IPS-NIHi7 (cell line): ENCODE measurements around the gene HIVEP3.

Experiments used
- DNase-seq: peaks from one replicate; pipeline ENCODE4 v3.0.0; 2012; ENCODE audit warnings: mixed read lengths; ENCODE audit errors: extremely low spot score

Gene HIVEP3

DNA sequence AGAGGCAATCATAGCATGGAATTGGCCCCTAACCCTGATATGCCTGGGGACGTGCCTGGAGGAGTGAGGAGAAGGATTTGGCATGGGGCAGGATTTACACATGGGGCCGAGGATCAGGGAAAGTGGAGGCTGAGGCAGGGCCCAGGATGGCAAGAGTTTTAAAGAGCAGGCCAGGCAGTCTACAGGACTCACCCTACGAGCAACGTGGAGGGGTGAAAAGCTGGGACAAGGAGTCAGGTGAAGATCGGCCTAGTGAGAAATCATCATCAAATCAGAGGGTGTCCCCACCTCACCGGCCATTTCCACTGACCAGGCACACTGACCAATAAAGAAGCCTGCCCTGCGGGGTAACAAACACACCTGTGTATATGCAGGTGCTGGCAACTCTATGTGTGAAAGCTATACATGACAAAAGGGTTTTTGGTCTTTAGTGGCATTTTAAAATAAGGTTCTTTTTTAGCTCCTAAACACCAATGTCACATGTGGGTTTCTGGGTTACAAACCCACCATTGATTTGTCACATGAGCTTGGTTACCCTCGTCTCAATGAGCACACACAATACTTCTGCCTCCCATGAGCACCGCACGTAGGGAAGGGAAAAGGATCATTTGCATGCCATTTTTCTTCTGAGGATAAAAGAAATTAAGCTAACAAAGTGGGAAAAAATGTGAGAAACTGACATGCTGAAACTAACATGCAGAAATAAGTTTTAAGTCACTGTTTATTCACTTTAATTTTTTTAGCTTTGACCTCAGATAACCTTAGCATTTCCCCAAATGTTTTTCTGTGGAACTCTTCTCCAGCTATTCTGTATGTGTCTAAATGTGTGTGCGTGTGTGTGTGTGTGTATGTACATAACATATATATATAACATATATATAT, 266.1 kb downstream of the HIVEP3 start:
- DNase-seq, result no peak

DNA sequence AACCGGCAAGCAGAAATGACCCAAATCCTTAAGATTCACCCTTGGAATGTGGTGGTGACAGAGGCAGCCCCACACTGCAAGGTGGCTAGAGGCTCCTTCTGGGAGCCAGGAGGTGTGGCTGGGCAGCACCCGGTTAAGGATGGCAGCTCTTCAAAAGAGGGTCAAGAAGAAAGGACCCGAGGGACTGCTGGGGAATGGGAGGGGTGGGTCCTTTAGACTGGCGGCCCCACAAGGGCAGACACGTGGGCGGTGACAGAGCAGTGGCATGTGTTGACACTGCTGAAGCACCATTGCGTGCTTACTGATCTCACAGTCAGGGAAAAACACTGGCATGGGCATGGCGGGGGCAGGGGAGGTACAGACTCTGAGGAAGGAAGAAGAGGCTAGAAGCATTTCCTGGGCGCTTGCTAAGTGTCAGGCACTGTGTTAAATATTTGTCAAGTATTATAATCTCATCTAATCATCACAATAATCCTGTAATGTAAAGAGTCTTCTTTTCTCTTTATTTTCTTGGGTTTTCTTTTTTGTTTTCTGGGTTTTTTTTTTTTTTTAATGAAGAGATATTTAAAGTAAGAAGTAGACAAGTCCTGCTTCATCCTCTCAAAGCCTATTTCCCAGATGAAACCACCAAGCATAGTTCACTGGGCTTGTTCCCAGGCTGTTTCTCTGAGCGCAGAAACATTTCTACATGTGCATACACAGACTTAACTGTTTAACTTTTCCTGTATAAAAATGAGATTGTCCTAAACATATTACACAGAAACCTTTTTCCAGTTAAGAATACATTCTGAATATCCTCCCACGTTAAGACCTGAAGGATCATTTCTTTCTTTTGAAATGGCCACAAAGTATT, 268.5 kb downstream of the HIVEP3 start:
- DNase-seq, result no peak

DNA sequence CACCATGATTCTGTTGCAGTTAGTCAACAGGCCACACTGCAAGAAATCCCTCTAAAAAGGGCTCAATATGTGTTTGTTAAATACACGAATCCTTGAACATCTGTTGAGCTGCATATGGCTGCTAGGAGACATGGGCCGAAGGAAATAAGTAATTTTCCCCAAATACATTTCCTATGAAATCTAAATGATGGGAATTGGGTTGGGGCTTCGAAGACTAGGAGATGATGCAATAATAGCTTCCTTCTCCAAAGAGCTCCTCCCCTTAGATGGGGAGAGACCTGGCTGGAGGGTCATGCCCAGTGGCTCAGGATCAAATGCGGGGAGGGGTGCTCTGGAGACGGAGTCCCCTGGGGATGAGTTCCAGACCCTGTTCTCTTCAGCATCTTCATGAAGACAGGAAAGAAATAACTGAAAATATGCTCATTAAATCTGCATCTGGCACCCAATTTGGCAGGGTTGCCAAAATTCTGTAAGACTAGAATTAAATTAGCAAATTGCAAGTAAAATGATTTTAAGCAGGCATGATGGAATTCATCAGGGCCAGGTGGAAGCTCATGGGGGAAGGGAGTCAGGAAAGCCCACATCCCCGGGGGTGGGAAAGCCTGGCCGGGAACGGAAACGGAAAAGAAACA, 269.2 kb downstream of the HIVEP3 start:
- DNase-seq, result no peak

DNA sequence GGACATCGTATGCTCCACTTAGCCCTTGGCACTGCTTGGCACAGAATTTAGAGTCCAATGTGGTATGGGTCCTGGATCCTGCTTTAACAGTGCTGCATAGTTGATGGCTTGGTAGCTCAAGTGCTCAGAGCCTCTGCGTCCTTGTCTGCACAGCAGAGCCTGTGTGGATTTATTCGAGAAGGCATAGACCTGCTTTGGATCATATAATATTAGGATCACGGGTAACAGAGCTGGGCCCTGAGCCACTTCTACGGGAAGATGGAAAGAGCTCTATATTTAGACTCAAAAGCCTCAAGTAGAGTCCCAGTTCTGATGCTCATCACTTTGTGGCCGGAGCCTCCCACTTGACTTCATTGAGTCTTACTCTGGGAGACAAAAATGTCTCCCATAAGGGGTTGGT, 269.9 kb downstream of the HIVEP3 start:
- no peak for DNase-seq

DNA sequence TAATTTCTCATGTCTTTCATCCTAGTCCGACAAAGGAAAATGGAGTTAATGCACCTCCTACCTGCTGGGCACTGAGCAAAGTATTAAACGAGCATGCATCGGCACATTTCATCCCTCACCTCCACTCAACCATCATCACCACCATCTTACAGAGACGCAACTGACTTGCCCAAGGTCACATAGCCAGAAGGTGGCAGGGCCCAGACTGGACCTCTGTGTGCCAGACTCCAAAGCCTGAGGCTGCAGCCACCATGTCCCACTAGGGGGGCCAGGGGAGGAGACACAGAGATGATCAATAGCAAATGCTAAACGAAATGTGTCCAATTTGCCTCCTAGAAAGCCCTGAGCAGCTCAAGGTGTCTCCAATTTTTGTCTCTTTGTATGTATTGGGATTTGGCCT, 270.5 kb downstream of the HIVEP3 start:
- DNase-seq, result no peak

DNA sequence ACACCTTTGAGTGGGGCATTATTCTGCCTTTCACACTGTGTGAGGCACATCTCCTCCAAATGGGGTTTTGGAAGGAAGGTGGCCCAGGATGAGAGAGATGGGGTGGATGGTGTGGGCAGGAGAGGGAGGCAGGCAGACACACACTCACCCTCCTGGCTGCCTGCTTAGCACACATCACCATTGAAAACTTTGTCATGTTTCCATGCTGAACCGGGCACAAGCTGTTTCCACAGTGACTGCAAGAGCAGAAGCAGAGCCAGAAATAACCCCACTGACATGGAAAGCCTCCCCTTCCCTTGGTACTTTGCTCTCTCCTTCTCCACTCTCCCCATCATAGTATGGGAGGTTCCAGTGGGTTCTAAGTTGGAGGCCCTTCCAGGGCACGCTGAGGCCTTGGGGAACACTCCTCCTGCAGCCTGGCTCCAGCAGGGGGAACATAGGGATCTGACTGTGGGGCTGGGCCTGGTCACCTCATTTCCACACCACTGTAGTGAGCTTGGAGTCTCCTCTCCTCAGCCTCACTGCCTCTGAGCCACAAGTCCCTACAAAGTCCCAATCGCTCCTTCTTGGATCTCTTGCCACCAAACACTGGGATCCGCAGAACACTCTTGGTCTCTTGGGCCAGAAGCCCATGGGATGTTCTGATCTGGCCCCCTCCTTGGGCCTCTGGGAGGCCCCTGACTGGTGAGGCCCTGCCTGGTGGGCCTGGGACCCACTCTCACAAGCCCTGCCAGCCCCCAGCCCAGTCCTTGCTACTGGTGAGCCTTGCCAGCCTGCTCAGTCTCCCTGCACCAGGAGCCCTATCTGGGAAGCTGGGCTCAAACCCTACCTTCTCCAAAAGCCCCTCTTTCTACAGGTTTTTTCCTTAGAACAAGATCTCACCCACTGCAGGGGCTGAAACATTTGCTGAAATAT, 271.2 kb downstream of the HIVEP3 start:
- no peak for DNase-seq

DNA sequence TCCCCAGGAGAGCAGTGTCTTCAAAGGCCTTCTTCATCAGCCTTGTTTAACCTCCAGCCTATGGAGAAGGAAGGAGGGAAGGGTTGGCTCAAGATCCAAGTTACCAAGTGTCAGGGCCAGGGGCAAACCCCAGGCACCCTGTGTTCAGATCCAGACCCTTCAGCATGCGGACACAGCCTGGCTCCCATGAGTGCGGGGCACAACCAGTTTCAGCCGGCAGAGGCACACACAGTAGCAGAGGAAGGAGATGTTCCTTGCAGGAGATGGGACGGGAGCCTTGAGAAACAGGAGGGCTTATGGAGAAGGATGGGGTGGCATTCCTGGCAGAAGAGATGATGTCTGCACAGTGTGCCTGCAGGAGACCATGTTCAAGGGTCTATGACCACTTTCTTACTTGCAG, 272.5 kb downstream of the HIVEP3 start:
- DNase-seq, result no peak

DNA sequence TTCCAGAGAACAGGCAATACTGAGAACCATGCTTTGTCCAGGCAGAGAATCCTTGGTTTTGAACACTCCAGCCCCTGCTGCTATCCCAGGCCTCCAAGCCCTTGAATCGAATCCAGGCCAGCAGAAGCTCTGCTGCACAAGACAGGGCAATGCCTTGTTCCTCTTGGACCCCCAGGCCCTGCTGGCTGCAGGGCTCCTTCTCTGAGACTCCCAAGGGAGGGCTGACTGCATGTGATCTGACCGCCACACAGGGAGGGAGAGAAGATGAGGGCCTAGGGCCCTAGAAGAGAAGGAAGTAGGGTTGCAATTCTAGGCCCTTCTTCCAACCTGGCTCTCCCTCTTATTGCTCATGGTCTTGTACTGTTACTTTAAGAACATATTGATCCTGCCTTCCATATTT, 273.7 kb downstream of the HIVEP3 start:
- no peak for DNase-seq

DNA sequence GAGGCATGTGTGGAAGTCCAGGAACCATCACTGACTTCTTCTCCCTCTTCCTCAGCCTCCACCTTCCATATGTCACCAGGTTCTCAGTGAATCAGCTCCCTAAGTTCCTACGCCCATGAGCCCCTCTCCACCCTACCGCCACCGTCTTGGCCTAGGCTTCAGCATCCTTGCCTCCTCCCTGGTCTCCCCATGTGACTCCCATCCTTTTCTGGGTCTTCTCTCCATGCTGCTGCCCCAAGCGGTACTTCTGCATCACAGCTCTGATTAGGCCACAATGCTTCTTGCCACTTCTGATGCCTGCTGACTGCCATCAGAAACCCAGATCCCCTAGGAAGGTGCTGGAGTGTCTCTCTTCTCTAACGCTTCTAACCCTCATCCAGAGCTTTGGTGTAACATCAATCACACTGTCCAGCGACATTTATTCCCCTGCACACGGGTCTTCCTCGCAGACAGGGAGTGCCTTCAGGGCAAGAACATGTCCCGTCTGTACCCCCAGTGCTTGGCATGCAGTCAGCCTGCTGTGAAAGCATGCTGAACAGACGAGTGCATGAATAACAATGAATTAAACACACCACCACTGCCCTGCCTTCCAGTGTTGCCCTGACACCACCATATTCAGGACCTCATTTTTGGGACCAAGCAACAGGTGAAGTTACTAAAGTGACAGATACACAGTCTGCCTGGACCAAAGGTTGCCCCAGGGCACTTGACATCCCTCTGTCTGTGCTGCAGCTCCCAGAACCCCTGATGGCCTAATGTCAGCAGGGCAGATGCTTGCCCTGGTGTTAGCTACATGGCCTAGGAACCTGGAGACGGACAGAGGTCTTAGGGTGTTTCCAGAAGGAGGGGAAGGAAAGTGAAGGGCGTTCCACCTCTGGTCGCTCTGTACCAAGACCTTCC, 275.6 kb downstream of the HIVEP3 start:
- no peak for DNase-seq

DNA sequence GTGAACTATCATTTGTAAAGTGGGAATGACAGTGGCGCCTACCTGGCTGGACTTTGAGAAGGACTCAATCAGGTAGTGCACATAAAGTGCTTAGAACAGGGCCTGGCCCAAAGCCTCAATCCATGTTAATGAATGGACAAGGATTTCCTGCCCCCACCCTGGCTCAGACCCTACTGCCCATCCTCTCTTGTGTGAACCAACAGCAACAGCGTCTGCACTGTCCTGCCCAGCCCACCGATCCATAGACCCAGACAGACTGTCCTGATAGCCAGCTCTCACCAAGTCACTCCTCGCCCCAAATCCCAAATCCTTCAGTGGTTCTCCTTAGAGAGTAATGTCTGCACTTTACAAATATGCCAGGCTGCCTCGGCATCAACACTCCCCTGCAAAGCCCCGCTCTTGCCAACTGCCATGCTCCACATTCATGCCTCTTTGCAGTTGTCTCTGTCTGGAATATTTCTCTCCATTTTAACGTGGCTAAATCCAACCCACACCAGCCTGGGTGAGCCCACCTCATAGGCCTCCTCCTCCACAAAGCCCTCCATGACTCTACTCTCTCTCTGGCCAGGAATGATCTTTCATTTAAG, 276.7 kb downstream of the HIVEP3 start:
- DNase-seq, result no peak

DNA sequence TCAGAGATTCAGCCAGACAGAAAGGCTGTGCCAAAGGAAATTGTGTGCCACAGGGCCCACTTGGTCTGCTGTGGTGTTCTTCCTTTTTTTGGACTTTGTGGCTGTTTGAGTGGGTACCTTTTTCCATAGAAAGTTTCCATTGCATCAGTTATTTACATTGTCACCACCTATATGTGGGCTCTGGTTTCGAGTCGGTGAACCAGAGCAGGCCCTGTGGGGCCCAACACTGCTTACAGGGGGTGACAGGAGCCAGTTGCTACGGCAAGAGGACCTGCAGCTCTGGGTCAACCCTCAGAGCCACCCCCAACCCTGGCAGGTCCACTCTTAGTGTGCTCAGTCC, 277.3 kb downstream of the HIVEP3 start:
- no peak for DNase-seq

DNA sequence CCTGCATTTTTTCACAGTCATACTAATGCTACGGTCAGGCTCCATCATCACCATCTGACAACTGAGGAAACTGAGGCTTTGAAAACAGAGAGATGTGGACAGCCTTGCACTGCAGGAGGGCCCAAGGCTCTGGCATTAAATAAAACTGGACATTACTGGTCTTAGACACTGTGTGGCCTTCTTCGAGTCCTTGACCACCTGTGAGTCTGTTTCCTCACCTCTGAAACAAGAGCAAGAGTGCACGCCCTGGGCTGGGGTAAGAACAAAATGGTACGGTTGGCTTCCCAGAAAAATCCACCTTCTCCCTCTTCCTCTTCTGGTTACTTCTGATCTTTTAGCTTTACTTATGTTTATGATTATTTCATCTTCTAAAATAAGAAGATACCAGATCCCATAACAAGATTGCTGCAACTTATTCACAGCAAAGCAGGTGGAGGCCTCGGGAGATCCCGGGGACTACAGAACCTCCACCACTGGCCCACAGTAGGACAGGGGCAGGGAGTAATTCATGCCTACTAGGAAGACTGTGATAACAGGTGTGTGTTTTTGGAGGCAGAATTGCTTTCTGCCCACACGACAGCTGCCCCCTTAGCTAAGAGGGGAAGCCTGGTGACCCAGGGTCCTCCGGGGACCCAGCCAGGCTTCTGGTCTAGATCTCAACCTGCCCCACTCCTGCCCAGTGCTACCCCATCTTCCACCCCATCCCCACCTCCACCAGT, 277.8 kb downstream of the HIVEP3 start:
- no peak for DNase-seq

DNA sequence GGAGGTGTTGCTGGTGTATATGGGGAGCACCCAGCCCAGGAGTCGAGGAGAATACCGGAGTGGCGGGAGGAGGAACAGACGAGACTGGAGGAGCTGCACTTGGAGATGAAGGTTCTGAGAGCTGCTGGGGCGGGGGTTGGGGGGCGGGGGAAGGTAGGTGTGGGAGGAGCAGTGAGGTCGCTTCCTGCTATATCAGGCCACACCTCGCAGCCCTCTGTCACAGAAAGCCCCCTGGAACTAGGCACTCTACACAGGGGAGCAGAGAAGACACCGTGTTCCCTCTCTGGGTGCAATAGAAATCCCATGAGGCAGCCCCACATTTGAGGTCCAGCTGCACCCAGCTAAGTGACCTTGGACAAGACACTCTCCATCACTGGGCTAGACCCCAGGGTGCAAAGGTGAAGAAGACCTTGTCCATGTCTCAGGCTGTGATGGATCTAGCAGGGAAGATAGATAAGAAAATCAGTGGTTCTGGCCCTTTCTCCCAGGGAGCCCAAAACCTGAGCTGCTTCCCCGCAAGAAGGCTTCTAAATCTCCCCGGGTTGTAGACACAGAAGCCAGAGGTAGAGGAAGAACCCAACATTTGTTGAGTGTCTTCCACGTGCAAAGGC, 278.5 kb downstream of the HIVEP3 start:
- no peak for DNase-seq

DNA sequence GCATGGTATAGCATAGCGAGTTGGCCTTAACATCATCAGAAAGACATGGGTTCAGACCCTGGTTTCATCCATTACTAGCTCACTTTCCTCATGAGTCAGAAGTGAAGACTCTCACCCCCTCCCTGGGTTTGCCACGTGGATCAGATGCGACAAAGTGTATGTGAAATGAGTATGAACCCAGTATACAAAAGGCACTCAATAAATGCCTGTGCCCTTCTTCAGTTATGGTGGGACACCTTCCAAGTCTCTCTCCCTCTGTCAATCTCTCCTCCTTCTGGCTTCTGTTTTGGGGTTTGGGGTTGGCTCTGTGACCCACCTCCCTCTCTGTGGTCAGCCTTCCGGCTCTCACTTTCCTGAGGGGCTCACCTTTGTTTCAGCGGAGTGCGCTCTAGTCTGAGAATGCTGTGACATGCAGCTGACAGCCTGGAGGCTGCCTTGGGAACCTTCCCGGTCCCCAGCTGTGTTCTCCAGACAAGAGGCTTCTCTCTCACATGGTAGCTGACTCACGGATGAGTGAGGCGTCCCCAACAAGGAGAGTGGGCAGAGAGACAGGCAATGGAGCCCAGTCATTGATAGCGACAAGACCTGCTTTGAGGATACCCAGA, 279.3 kb downstream of the HIVEP3 start:
- no peak for DNase-seq

DNA sequence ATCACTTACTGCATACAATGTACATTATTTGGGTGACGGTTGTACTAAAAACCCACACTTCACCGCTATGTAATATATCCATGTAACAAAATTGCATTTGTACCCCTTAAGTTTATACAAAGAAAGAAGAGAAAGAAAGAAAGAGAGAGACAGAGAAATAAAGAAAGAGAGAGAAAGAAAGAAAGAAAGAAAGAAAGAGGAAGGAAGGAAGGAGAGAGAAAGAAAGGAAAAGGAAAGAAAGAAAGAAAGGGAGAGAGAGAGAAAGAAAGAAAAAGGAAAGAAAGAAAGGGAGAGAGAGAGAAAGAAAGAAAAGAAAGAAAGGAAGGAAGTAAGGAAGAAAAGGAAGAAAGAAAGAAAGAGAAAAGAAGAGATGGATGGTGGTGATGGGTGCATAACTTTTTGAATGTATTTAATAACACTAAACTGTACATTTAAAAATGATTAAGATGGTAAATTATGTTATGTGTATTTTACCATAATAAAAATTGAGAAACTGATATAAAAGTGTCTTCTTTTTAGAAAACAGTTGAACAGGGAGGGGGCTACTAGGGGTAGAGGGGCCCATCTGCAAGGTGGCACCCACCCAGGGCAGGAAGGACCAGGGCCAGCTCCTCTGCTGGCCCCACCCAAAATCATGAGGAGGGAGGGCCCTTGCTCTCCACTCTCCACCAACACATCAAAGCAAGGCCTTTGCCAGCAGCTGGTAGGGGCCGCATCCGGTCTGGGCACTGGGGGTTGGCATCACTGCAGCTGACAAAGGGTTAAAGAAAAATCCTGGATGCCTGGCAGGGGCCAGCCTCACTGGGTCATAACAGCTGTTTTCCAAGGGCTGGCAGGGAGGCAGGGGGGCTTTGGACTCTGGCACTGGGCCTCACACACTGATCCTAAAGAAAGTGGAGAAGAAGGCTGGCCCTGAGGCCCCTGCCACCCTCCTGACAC, 280.4 kb downstream of the HIVEP3 start:
- no peak for DNase-seq

DNA sequence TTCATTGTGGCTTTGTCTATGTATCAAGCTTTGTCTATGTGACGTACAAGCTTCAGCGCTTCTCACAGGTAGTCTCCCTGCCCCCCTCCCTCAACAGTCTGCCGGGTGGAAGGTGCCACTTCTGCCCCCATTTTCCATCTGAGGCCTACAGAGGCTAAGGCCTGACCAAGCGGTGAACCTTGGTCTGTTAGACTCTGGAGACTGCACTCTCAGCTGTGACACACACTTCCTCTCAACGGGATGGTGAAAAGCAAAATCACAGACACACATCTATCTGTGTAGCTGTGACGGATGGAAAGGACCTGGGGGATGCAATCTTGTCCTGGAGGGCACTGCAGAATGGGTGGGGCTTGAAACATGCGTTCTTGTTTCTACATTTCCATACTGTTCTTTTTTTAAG, 281.4 kb downstream of the HIVEP3 start:
- no peak for DNase-seq

DNA sequence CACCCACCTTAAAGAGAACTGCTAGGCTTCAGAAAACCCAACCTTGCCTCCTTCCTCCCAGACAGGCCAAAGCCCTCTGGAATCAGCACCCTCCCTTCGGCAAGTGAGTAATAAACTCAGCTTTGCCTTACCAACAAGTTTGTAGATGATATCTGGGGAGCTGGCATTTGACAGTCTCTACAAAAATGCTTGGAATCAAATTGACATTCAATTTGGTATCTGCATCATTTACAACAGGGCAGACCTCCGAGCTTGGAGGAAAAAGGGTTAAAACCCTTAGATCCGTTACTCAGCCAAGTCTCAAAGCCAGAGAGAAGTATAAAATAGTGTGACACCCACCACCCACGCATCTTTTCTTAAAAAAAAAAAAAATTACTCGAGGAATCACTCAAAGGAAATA, 285.0 kb downstream of the HIVEP3 start:
- no peak for DNase-seq
